HEK293 (cell line): ENCODE results near the gene ZFHX2.
A peak's percentile ranks its signal among the peaks of the same experiment; 100 is the strongest.

Experiments used
- CTCF ChIA-PET: fragments of 350-600 bp; formaldehyde crosslinking; extraction: SDS; loops from one replicate; lab custom pipeline; 2021; ENCODE audit warnings: antibody characterized with exemption; lab: Yijun Ruan, JAX
- POLR2A ChIA-PET: fragments of 300-600 bp; formaldehyde crosslinking; extraction: SDS; loops from one replicate; lab custom pipeline; 2020; ENCODE audit warnings: antibody characterized with exemption, inconsistent platforms; lab: Yijun Ruan, JAX
- H3K27ac ChIP-seq: fragments of 200-500 bp; sonication (Bioruptor generic); 2 replicates; pipeline ENCODE4 v1.5.1; 2014; ENCODE audit warnings: low read depth, low read length, control low read depth, inconsistent platforms; ENCODE audit errors: extremely low read depth
- H3K36me3 ChIP-seq, 2 experiments: fragments of 200-500 bp in 1 of 2; sonication (Bioruptor generic) in 1 of 2; 1 replicate in 1 of 2; 2 replicates in 1 of 2; pipeline ENCODE4 v1.5.1; 2014 to 2017; ENCODE audit warnings: inconsistent platforms in 2 of 2, low read length in 2 of 2; ENCODE audit not compliant: control insufficient read depth in 2 of 2, insufficient read depth in 1 of 2
- H3K4me1 ChIP-seq: fragments of 200-500 bp; sonication (Bioruptor generic); 2 replicates; pipeline ENCODE4 v1.5.1; 2014; ENCODE audit warnings: mild to moderate bottlenecking, low read length, inconsistent platforms; ENCODE audit not compliant: control insufficient read depth, insufficient read depth
- H3K4me3 ChIP-seq: 2 replicates; pipeline ENCODE4 v1.5.1; 2011; ENCODE audit warnings: low read depth, mild to moderate bottlenecking, control low read depth, low read length, moderate library complexity
- H3K9me3 ChIP-seq: fragments of 200-500 bp; sonication (Bioruptor generic); 2 replicates; pipeline ENCODE4 v1.5.1; 2014; ENCODE audit warnings: low read depth, low read length, inconsistent platforms; ENCODE audit not compliant: control insufficient read depth, insufficient read depth
- BCL11B ChIP-seq: fragments of 450-650 bp; formaldehyde crosslinking; IDR thresholded peaks from 2 replicates; pipeline ENCODE4 v1.5.1; 2016; ENCODE audit warnings: low read depth, missing biosample characterization, missing genetic modification characterization
- GLI2 ChIP-seq: fragments of 450-650 bp; formaldehyde crosslinking; IDR thresholded peaks from 2 replicates; pipeline ENCODE4; 2017; ENCODE audit warnings: missing biosample characterization, missing genetic modification characterization, low read depth, borderline replicate concordance
- GLIS1 ChIP-seq: fragments of 450-650 bp; formaldehyde crosslinking; IDR thresholded peaks from 2 replicates; pipeline ENCODE4 v1.5.1; 2016; ENCODE audit warnings: missing biosample characterization, missing genetic modification characterization
- GLIS2 ChIP-seq: fragments of 450-650 bp; formaldehyde crosslinking; IDR thresholded peaks from 2 replicates; pipeline ENCODE4 v1.5.1; 2016; ENCODE audit warnings: missing biosample characterization, missing genetic modification characterization
- KLF16 ChIP-seq: fragments of 450-650 bp; formaldehyde crosslinking; IDR thresholded peaks from 2 replicates; pipeline ENCODE4 v1.5.1; 2017; ENCODE audit warnings: missing biosample characterization, missing genetic modification characterization
- KLF7 ChIP-seq: fragments of 450-650 bp; formaldehyde crosslinking; IDR thresholded peaks from 2 replicates; pipeline ENCODE4 v1.5.1; 2016; ENCODE audit warnings: missing biosample characterization, missing genetic modification characterization, borderline replicate concordance
- MEIS1 ChIP-seq: sonication (generic); formaldehyde crosslinking; IDR thresholded peaks from 2 replicates; pipeline ENCODE4 v1.8.1; 2022; ENCODE audit warnings: missing genetic modification reagents, mild to moderate bottlenecking, borderline replicate concordance
- SCRT1 ChIP-seq: fragments of 450-650 bp; formaldehyde crosslinking; IDR thresholded peaks from 2 replicates; pipeline ENCODE4 v1.5.1; 2016; ENCODE audit warnings: missing biosample characterization, missing genetic modification characterization, borderline replicate concordance
- WT1 ChIP-seq: fragments of 450-650 bp; formaldehyde crosslinking; IDR thresholded peaks from 2 replicates; pipeline ENCODE4 v1.5.1; 2016; ENCODE audit warnings: missing biosample characterization, missing genetic modification characterization
- YY1 ChIP-seq: fragments of 450-650 bp; formaldehyde crosslinking; IDR thresholded peaks from 2 replicates; pipeline ENCODE4 v1.5.1; 2018; ENCODE audit warnings: missing biosample characterization, missing genetic modification characterization
- ZBTB48 ChIP-seq: fragments of 450-650 bp; formaldehyde crosslinking; IDR thresholded peaks from 2 replicates; pipeline ENCODE4 v1.5.1; 2016; ENCODE audit warnings: missing biosample characterization, missing genetic modification characterization
- ZNF132 ChIP-seq: fragments of 450-650 bp; formaldehyde crosslinking; IDR thresholded peaks from 2 replicates; pipeline ENCODE4 v1.5.1; 2017; ENCODE audit warnings: missing biosample characterization, missing genetic modification characterization, borderline replicate concordance
- ZNF16 ChIP-seq: fragments of 450-650 bp; formaldehyde crosslinking; IDR thresholded peaks from 2 replicates; pipeline ENCODE4 v1.5.1; 2016; ENCODE audit warnings: low read depth, missing biosample characterization, missing genetic modification characterization
- ZNF184 ChIP-seq: fragments of 450-650 bp; IDR thresholded peaks from 2 replicates; pipeline ENCODE4 v1.5.1; 2018; ENCODE audit warnings: missing biosample characterization, mild to moderate bottlenecking, missing genetic modification characterization
- ZNF2 ChIP-seq: fragments of 450-650 bp; formaldehyde crosslinking; IDR thresholded peaks from 2 replicates; pipeline ENCODE4 v1.5.1; 2016; ENCODE audit warnings: missing biosample characterization, missing genetic modification characterization
- ZNF211 ChIP-seq: fragments of 450-650 bp; formaldehyde crosslinking; IDR thresholded peaks from 2 replicates; pipeline ENCODE4 v1.5.1; 2016; ENCODE audit warnings: low read depth, missing biosample characterization, missing genetic modification characterization
- ZNF654 ChIP-seq: fragments of 450-650 bp; formaldehyde crosslinking; IDR thresholded peaks from 2 replicates; pipeline ENCODE4 v1.5.1; 2016; ENCODE audit warnings: low read depth, missing biosample characterization, missing genetic modification characterization
- ZNF777 ChIP-seq: fragments of 450-650 bp; formaldehyde crosslinking; IDR thresholded peaks from 2 replicates; pipeline ENCODE4 v1.5.1; 2017; ENCODE audit warnings: missing biosample characterization, missing genetic modification characterization, borderline replicate concordance
- ZNF837 ChIP-seq: fragments of 450-650 bp; formaldehyde crosslinking; IDR thresholded peaks from 2 replicates; pipeline ENCODE4 v1.5.1; 2016; ENCODE audit warnings: missing biosample characterization, missing genetic modification characterization
- TF ChIP-seq, protein P1 (sequence below): fragments of 450-650 bp; formaldehyde crosslinking; IDR thresholded peaks from 2 replicates; pipeline ENCODE4 v1.5.1; 2016; ENCODE audit warnings: missing biosample characterization, missing genetic modification characterization, low read depth
- TF ChIP-seq, protein P2 (sequence below): fragments of 450-650 bp; formaldehyde crosslinking; IDR thresholded peaks from 2 replicates; pipeline ENCODE4 v1.5.1; 2016; ENCODE audit warnings: missing biosample characterization, missing genetic modification characterization
- TF ChIP-seq, protein P3 (sequence below): fragments of 450-650 bp; IDR thresholded peaks from 2 replicates; pipeline ENCODE4 v1.5.1; 2018; ENCODE audit warnings: missing biosample characterization, missing genetic modification characterization
- TF ChIP-seq, protein P4 (sequence below): fragments of 450-650 bp; formaldehyde crosslinking; IDR thresholded peaks from 2 replicates; pipeline ENCODE4 v1.5.1; 2016; ENCODE audit warnings: missing biosample characterization, missing genetic modification characterization
- TF ChIP-seq, protein P5 (sequence below): fragments of 450-650 bp; formaldehyde crosslinking; optimal IDR thresholded peaks from 2 replicates; pipeline ENCODE3; 2016; ENCODE audit warnings: missing biosample characterization, mild to moderate bottlenecking, missing genetic modification characterization
- TF ChIP-seq, protein P6 (sequence below): fragments of 450-650 bp; formaldehyde crosslinking; IDR thresholded peaks from 2 replicates; pipeline ENCODE4 v1.5.1; 2016; ENCODE audit warnings: missing biosample characterization, missing genetic modification characterization

The ZFHX2 gene

DNA sequence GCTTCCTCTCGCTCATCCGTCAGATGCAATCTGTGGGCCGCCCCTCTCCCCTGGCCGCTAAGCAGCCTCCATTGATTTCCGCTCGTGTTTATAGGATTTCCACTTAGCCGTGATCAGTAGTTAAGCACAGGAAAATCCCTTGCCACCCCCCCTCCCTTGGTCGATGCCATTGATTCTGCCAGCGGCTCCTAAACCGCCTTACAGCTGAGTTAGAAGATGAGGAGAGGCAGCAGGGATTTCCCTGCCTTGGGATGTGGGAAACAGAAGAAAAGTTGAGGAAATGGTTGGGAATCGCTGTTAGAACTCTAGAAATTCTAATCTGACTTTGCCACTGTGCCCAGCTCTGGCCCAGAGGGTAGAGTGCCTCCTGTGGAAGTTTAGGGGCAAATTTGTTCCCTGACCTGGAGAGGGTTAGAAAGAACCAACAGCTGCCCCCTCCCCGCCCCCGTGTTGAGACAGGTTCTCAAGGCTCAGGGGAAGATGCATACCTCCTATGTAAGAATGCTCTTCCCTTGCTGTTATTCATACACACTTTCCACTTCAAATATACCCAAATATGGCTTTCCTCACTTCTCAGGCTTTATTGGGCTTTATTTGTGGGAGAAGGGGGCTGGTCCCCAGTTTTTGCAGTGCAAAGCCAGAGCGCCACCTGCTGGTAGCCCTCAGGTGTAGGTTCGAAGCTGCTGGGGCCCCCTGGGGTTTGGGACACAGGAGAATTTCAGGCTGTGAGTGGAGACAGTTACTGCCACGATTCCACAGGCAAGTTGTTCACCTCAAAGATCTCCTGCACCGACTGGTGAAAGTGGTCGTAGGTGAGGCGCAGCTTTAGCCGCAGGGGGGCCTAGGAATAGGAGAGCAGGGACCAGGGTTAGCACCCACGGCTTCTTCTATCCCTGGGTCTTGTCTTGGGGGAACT is 7.7 kb upstream of the ZFHX2 start:
- ChIA-PET CTCF (interaction anchor here (0.5 to 10.1 kb wide), 32 partner anchors 8 to 690 kb away, joined by 3 to 338 read pairs (median 4); partner anchors contain the start of genes AP1G2 and PABPN1), POLR2A (interaction anchor here (0.6 to 1.7 kb wide), 6 partner anchors 80 to 581 kb away, joined by 3 to 9 read pairs (median 3); partner anchors contain the start of genes PABPN1 and PSME1)
- no peak overlapping the region for H3K4me3 ChIP-seq
- TF ChIP-seq, protein P1, sequence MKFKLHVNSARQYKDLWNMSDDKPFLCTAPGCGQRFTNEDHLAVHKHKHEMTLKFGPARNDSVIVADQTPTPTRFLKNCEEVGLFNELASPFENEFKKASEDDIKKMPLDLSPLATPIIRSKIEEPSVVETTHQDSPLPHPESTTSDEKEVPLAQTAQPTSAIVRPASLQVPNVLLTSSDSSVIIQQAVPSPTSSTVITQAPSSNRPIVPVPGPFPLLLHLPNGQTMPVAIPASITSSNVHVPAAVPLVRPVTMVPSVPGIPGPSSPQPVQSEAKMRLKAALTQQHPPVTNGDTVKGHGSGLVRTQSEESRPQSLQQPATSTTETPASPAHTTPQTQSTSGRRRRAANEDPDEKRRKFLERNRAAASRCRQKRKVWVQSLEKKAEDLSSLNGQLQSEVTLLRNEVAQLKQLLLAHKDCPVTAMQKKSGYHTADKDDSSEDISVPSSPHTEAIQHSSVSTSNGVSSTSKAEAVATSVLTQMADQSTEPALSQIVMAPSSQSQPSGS (tag by site-specific recombination): no peak
- no peak for TF ChIP-seq YY1 (tag by site-specific recombination)
- no peak for TF ChIP-seq ZBTB48 (tag by site-specific recombination)
- TF ChIP-seq, protein P2, sequence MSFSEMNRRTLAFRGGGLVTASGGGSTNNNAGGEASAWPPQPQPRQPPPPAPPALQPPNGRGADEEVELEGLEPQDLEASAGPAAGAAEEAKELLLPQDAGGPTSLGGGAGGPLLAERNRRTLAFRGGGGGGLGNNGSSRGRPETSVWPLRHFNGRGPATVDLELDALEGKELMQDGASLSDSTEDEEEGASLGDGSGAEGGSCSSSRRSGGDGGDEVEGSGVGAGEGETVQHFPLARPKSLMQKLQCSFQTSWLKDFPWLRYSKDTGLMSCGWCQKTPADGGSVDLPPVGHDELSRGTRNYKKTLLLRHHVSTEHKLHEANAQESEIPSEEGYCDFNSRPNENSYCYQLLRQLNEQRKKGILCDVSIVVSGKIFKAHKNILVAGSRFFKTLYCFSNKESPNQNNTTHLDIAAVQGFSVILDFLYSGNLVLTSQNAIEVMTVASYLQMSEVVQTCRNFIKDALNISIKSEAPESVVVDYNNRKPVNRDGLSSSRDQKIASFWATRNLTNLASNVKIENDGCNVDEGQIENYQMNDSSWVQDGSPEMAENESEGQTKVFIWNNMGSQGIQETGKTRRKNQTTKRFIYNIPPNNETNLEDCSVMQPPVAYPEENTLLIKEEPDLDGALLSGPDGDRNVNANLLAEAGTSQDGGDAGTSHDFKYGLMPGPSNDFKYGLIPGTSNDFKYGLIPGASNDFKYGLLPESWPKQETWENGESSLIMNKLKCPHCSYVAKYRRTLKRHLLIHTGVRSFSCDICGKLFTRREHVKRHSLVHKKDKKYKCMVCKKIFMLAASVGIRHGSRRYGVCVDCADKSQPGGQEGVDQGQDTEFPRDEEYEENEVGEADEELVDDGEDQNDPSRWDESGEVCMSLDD (tag by site-specific recombination): 0 out of 2 replicates have a peak, but pooled peaks have one; percentile 42
- no peak for TF ChIP-seq ZNF211 (tag by site-specific recombination)
- no peak for TF ChIP-seq ZNF837 (tag by site-specific recombination)
- no peak for TF ChIP-seq SCRT1 (tag by site-specific recombination)
- no peak for TF ChIP-seq ZNF777 (tag by site-specific recombination)
- TF ChIP-seq, protein P3, sequence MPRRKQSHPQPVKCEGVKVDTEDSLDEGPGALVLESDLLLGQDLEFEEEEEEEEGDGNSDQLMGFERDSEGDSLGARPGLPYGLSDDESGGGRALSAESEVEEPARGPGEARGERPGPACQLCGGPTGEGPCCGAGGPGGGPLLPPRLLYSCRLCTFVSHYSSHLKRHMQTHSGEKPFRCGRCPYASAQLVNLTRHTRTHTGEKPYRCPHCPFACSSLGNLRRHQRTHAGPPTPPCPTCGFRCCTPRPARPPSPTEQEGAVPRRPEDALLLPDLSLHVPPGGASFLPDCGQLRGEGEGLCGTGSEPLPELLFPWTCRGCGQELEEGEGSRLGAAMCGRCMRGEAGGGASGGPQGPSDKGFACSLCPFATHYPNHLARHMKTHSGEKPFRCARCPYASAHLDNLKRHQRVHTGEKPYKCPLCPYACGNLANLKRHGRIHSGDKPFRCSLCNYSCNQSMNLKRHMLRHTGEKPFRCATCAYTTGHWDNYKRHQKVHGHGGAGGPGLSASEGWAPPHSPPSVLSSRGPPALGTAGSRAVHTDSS (tag by site-specific recombination): no peak
- TF ChIP-seq GLI2 (tag by site-specific recombination): no peak
- TF ChIP-seq, protein P4, sequence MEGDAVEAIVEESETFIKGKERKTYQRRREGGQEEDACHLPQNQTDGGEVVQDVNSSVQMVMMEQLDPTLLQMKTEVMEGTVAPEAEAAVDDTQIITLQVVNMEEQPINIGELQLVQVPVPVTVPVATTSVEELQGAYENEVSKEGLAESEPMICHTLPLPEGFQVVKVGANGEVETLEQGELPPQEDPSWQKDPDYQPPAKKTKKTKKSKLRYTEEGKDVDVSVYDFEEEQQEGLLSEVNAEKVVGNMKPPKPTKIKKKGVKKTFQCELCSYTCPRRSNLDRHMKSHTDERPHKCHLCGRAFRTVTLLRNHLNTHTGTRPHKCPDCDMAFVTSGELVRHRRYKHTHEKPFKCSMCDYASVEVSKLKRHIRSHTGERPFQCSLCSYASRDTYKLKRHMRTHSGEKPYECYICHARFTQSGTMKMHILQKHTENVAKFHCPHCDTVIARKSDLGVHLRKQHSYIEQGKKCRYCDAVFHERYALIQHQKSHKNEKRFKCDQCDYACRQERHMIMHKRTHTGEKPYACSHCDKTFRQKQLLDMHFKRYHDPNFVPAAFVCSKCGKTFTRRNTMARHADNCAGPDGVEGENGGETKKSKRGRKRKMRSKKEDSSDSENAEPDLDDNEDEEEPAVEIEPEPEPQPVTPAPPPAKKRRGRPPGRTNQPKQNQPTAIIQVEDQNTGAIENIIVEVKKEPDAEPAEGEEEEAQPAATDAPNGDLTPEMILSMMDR (tag by site-specific recombination): peak; percentile 72
- peak; percentile 37; the same call in 1 of the 2 replicates for TF ChIP-seq KLF16 (tag by site-specific recombination)
- TF ChIP-seq, protein P5, sequence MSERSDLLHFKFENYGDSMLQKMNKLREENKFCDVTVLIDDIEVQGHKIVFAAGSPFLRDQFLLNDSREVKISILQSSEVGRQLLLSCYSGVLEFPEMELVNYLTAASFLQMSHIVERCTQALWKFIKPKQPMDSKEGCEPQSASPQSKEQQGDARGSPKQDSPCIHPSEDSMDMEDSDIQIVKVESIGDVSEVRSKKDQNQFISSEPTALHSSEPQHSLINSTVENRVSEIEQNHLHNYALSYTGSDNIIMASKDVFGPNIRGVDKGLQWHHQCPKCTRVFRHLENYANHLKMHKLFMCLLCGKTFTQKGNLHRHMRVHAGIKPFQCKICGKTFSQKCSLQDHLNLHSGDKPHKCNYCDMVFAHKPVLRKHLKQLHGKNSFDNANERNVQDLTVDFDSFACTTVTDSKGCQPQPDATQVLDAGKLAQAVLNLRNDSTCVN (tag by site-specific recombination): no peak
- no peak for TF ChIP-seq BCL11B (tag by site-specific recombination)
- TF ChIP-seq, protein P6, sequence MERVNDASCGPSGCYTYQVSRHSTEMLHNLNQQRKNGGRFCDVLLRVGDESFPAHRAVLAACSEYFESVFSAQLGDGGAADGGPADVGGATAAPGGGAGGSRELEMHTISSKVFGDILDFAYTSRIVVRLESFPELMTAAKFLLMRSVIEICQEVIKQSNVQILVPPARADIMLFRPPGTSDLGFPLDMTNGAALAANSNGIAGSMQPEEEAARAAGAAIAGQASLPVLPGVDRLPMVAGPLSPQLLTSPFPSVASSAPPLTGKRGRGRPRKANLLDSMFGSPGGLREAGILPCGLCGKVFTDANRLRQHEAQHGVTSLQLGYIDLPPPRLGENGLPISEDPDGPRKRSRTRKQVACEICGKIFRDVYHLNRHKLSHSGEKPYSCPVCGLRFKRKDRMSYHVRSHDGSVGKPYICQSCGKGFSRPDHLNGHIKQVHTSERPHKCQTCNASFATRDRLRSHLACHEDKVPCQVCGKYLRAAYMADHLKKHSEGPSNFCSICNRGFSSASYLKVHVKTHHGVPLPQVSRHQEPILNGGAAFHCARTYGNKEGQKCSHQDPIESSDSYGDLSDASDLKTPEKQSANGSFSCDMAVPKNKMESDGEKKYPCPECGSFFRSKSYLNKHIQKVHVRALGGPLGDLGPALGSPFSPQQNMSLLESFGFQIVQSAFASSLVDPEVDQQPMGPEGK: peak; percentile 76
- no peak for TF ChIP-seq ZNF16 (tag by site-specific recombination)
- TF ChIP-seq KLF7: no peak
- peak; percentile 85 for TF ChIP-seq GLIS1
- TF ChIP-seq ZNF654 (tag by site-specific recombination): peak; percentile 51
- TF ChIP-seq MEIS1 (CRISPR knock-in tag): no peak
- TF ChIP-seq ZNF184: no peak
- TF ChIP-seq WT1 (tag by site-specific recombination): no peak
- TF ChIP-seq GLIS2 (tag by site-specific recombination): no peak
- no peak for TF ChIP-seq ZNF132 (tag by site-specific recombination)
- peak; percentile 32; the same call in 1 of the 2 replicates for TF ChIP-seq ZNF2 (tag by site-specific recombination)
- peaks cover 7% of the 10 kb centered on the region for H3K4me1 ChIP-seq
- peaks cover 16 to 65% of the 10 kb centered on the region in 2 experiments; a peak in 2 of 3 replicates for H3K36me3 ChIP-seq
- peak overlapping the region; percentile 7; the same call in 1 of the 2 replicates for H3K27ac ChIP-seq
- no peaks in the 10 kb centered on the region for H3K9me3 ChIP-seq
